IMR-90 (cell line): ENCODE data around the gene OR2H2. TPM values are rescaled to one million over a fixed set of nuclear protein-coding genes. Genes with fewer than 3 reads are reported as not detected.

ENCODE experiments used
- ATAC-seq: fragments of 200-7000 bp; cut with Tn5 transposase; 2 replicates; pipeline ENCODE4 v1.9.1; 2020; ENCODE audit warnings: low read depth, mild to moderate bottlenecking, moderate library complexity
- BruUV-seq: library from RNA; stranded (reverse); fragments of 400-500 nt; replicated peaks from 2 replicates; lab custom pipeline; 2021; lab: Mats Ljungman, UMichigan
- CTCF ChIA-PET: fragments of 300-600 bp; formaldehyde crosslinking; extraction: SDS; loops from one replicate; lab custom pipeline; 2021; ENCODE audit warnings: antibody characterized with exemption; lab: Yijun Ruan, JAX
- POLR2A ChIA-PET: fragments of 300-600 bp; sonication (Branson Sonifier 250); formaldehyde crosslinking; loops from one replicate; lab custom pipeline; 2022; ENCODE audit warnings: antibody characterized with exemption; ENCODE audit not compliant: unreplicated experiment; lab: Charles Lee
- DNase-seq: peaks from one replicate; pipeline ENCODE4 v3.0.0; 2013
- H2AFZ ChIP-seq: replicated peaks from 2 replicates; pipeline ENCODE3; 2013; ENCODE audit warnings: low read length, mild to moderate bottlenecking; ENCODE audit not compliant: poor library complexity
- H2AK5ac ChIP-seq: 2 replicates; pipeline ENCODE4 v1.6.1; 2013; ENCODE audit warnings: low read depth, low read length, inconsistent platforms
- H2AK9ac ChIP-seq: replicated peaks from 2 replicates; pipeline ENCODE3; 2013; ENCODE audit warnings: mild to moderate bottlenecking, low read depth, low read length, moderate library complexity; ENCODE audit not compliant: poor library complexity
- H2BK120ac ChIP-seq: 2 replicates; pipeline ENCODE4 v1.6.1; 2013; ENCODE audit warnings: low read depth, low read length, inconsistent platforms
- H2BK15ac ChIP-seq: 3 replicates; pipeline ENCODE4 v1.6.1; 2013; ENCODE audit warnings: low read depth, low read length, inconsistent platforms
- H2BK20ac ChIP-seq: 2 replicates; pipeline ENCODE4 v1.6.1; 2013; ENCODE audit warnings: low read depth, mild to moderate bottlenecking, inconsistent platforms, low read length, moderate library complexity
- H2BK5ac ChIP-seq: 2 replicates; pipeline ENCODE4 v1.6.1; 2013; ENCODE audit warnings: mild to moderate bottlenecking, low read depth, low read length, inconsistent platforms; ENCODE audit not compliant: poor library complexity, severe bottlenecking
- H3K14ac ChIP-seq: replicated peaks from 2 replicates; pipeline ENCODE4 v1.6.1; 2013; ENCODE audit warnings: low read depth, low read length, inconsistent platforms
- H3K18ac ChIP-seq: 2 replicates; pipeline ENCODE4 v1.6.1; 2013; ENCODE audit warnings: low read depth, low read length, control low read depth
- H3K23ac ChIP-seq: 2 replicates; pipeline ENCODE4 v1.6.1; 2013; ENCODE audit warnings: low read depth, low read length, inconsistent platforms
- H3K27ac ChIP-seq: 2 replicates; pipeline ENCODE4 v1.5.1; 2013; ENCODE audit warnings: mild to moderate bottlenecking, control low read depth, low read length; ENCODE audit not compliant: insufficient read depth
- H3K27me3 ChIP-seq: 2 replicates; pipeline ENCODE4 v1.6.1; 2013; ENCODE audit warnings: low read length; ENCODE audit not compliant: control insufficient read depth, insufficient read depth
- H3K36me3 ChIP-seq: 2 replicates; pipeline ENCODE4 v1.6.1; 2013; ENCODE audit warnings: low read length, mixed read lengths; ENCODE audit not compliant: control insufficient read depth, insufficient read depth
- H3K4ac ChIP-seq: 2 replicates; pipeline ENCODE4 v1.6.1; 2013; ENCODE audit warnings: low read depth, low read length, inconsistent platforms
- H3K4me1 ChIP-seq: 2 replicates; pipeline ENCODE4 v1.6.1; 2013; ENCODE audit warnings: low read length, mixed read lengths; ENCODE audit not compliant: control insufficient read depth, insufficient read depth
- H3K4me2 ChIP-seq: 2 replicates; pipeline ENCODE4 v1.6.1; 2013; ENCODE audit warnings: low read depth, mild to moderate bottlenecking, control low read depth, low read length, moderate library complexity
- H3K4me3 ChIP-seq: 2 replicates; pipeline ENCODE4 v1.5.1; 2013; ENCODE audit warnings: low read depth, mild to moderate bottlenecking, control low read depth, low read length, moderate library complexity; ENCODE audit not compliant: insufficient read depth
- H3K56ac ChIP-seq: 2 replicates; pipeline ENCODE4 v1.6.1; 2013; ENCODE audit warnings: low read length, inconsistent platforms; ENCODE audit not compliant: insufficient read depth; ENCODE audit errors: extremely low read depth
- H3K79me1 ChIP-seq, 2 experiments: 2 replicates each; pipeline ENCODE4 v1.6.1; 2013; ENCODE audit warnings: low read length in 2 of 2, inconsistent platforms in 1 of 2, low read depth in 1 of 2
- H3K9ac ChIP-seq: 2 replicates; pipeline ENCODE4 v1.6.1; 2013; ENCODE audit warnings: low read depth, low read length, control low read depth
- H3K9me1 ChIP-seq: 2 replicates; pipeline ENCODE4 v1.6.1; 2013; ENCODE audit warnings: low read length, inconsistent platforms; ENCODE audit not compliant: insufficient read depth
- H3K9me3 ChIP-seq: 2 replicates; pipeline ENCODE4 v1.6.1; 2013; ENCODE audit warnings: low read length; ENCODE audit not compliant: control insufficient read depth, insufficient read depth
- H4K20me1 ChIP-seq: 2 replicates; pipeline ENCODE4 v1.6.1; 2013; ENCODE audit warnings: low read length, inconsistent platforms; ENCODE audit not compliant: insufficient read depth
- H4K5ac ChIP-seq: 2 replicates; pipeline ENCODE4 v1.6.1; 2013; ENCODE audit warnings: mild to moderate bottlenecking, low read depth, low read length, control low read depth
- H4K8ac ChIP-seq, 2 experiments: 2 replicates each; pipeline ENCODE4 v1.6.1; 2013; ENCODE audit warnings: low read depth in 2 of 2, low read length in 2 of 2, control low read depth in 1 of 2, inconsistent platforms in 1 of 2
- H4K91ac ChIP-seq: 2 replicates; pipeline ENCODE4 v1.6.1; 2013; ENCODE audit warnings: low read depth, low read length, inconsistent platforms; ENCODE audit not compliant: insufficient read depth
- BHLHE40 ChIP-seq: fragments of 150-350 bp; IDR thresholded peaks from 2 replicates; pipeline ENCODE4 v1.6.1; 2016; ENCODE audit warnings: mild to moderate bottlenecking, low read depth, low read length
- CEBPB ChIP-seq: IDR thresholded peaks from 2 replicates; pipeline ENCODE4 v1.6.1; 2012; ENCODE audit warnings: low read depth, low read length, improper control_type of control experiment
- CHD1 ChIP-seq: IDR thresholded peaks from 2 replicates; pipeline ENCODE4 v1.6.1; 2012; ENCODE audit warnings: low read depth, low read length, improper control_type of control experiment
- FOS ChIP-seq: fragments of 150-350 bp; IDR thresholded peaks from 2 replicates; pipeline ENCODE4 v1.6.1; 2016; ENCODE audit warnings: low read depth, low read length
- MAFK ChIP-seq: IDR thresholded peaks from 2 replicates; pipeline ENCODE4 v1.6.1; 2012; ENCODE audit warnings: low read depth, low read length, improper control_type of control experiment
- MAZ ChIP-seq: IDR thresholded peaks from 2 replicates; pipeline ENCODE4 v1.6.1; 2012; ENCODE audit warnings: low read depth, mild to moderate bottlenecking, low read length, improper control_type of control experiment, moderate library complexity, borderline replicate concordance
- MXI1 ChIP-seq: IDR thresholded peaks from 2 replicates; pipeline ENCODE4 v1.6.1; 2012; ENCODE audit warnings: low read depth, mild to moderate bottlenecking, low read length, moderate library complexity, borderline replicate concordance
- NFE2L2 ChIP-seq: fragments of 150-350 bp; IDR thresholded peaks from 2 replicates; pipeline ENCODE4 v1.6.1; 2016; ENCODE audit warnings: low read depth, mild to moderate bottlenecking, low read length
- POLR2A ChIP-seq: IDR thresholded peaks from 2 replicates; pipeline ENCODE4 v1.6.1; 2012; ENCODE audit warnings: mild to moderate bottlenecking, low read depth, low read length
- RAD21 ChIP-seq: IDR thresholded peaks from 2 replicates; pipeline ENCODE4 v1.6.1; 2012; ENCODE audit warnings: low read length, improper control_type of control experiment
- RCOR1 ChIP-seq: IDR thresholded peaks from 2 replicates; pipeline ENCODE4 v1.6.1; 2012; ENCODE audit warnings: mild to moderate bottlenecking, low read length, improper control_type of control experiment; ENCODE audit not compliant: insufficient replicate concordance
- RFX5 ChIP-seq: IDR thresholded peaks from 2 replicates; pipeline ENCODE4 v1.8.0; 2012; ENCODE audit warnings: low read depth, mild to moderate bottlenecking, low read length, moderate library complexity
- SMC3 ChIP-seq: fragments of 150-350 bp; IDR thresholded peaks from 2 replicates; pipeline ENCODE4 v1.6.1; 2016; ENCODE audit warnings: low read depth, mild to moderate bottlenecking, antibody characterized with exemption, low read length, moderate library complexity
- dilution Hi-C: fragments of 300-500 bp; cut with HindIII; formaldehyde crosslinking; loops from one replicate; pipeline ENCODE4 v1.14.3; 2018; ENCODE audit warnings: low sequenced_read_pairs; ENCODE audit not compliant: unreplicated experiment
- in situ Hi-C: fragments of 300-500 bp; cut with MboI; formaldehyde crosslinking; loops from 3 replicates; pipeline ENCODE4 v1.14.3; 2019; ENCODE audit warnings: low sequenced_read_pairs, inconsistent platforms, mixed read lengths
- intact Hi-C: fragments of 100-400 bp; cut with micrococcal nuclease; formaldehyde crosslinking; loops from 2 replicates; pipeline ENCODE4 v1.10.0; 2022
- polyA plus RNA-seq, 3 experiments: library from polyadenylated mRNA; depleted of rRNA; stranded (reverse); fragments of >200 nt; gene quantifications; 2 replicates each; pipeline ENCODE4 v1.2.3, GENCODE V29; 2012; ENCODE audit warnings: low replicate concordance in 1 of 3
- total RNA-seq: library from RNA; depleted of rRNA; stranded (reverse); fragments of >200 nt; gene quantifications from 2 replicates; pipeline ENCODE4 v1.2.3, GENCODE V29; 2012
- TF ChIP-seq, protein P1 (sequence below): fragments of 150-350 bp; IDR thresholded peaks from 2 replicates; pipeline ENCODE4 v1.6.1; 2016; ENCODE audit warnings: low read depth, mild to moderate bottlenecking, low read length, moderate library complexity, borderline replicate concordance
- TF ChIP-seq, protein P2 (sequence below): fragments of 150-350 bp; IDR thresholded peaks from 2 replicates; pipeline ENCODE4 v1.6.1; 2017; ENCODE audit warnings: mild to moderate bottlenecking, antibody characterized with exemption, low read length, low read depth
- TF ChIP-seq, protein P3 (sequence below): conservative IDR thresholded peaks from 2 replicates; pipeline ENCODE4 v1.5.1; 2012; ENCODE audit warnings: mild to moderate bottlenecking, low read depth, low read length, improper control_type of control experiment

OR2H2 gene
- total and polyA plus RNA-seq, 2 of the 4 experiments (the other 2 are of a cell fraction): not detected

DNA sequence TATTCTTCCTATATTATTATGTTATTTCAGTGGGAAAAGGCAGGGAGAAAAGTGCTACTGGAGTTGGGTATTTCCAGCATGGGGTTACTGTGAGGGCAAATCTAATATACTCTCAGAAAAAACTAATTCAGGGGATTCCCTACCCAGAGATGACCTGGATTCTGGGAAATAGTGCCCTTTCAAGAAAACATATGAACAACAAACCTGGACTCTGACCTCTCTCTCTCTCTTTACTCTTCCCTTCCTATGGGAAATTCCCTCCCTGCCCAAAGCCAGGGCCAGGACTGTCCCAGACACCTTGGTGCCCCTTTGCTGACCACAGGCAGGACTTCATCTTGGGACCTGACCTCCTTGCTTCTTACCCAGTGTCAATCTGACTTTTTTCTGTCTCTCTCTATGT, 23.8 kb upstream of the OR2H2 start:
- CTCF ChIA-PET: no interaction called here
- H2AFZ ChIP-seq: no peak overlapping the region
- H2BK5ac ChIP-seq: no peak overlapping the region
- no peak overlapping the region for H3K14ac ChIP-seq
- no peaks in the 10 kb centered on the region for H3K36me3 ChIP-seq
- intact Hi-C loops: no loop called here
- H2AK5ac ChIP-seq: no peak overlapping the region
- no peak overlapping the region for H3K23ac ChIP-seq
- H4K5ac ChIP-seq: no peak overlapping the region
- no peaks in the 10 kb centered on the region for H3K79me1 ChIP-seq
- H3K9me1 ChIP-seq: no peaks in the 10 kb centered on the region
- no peak overlapping the region for H3K4me2 ChIP-seq
- H3K56ac ChIP-seq: no peak overlapping the region
- no peaks in the 10 kb centered on the region for H3K4me1 ChIP-seq
- no peak overlapping the region for H3K4me3 ChIP-seq
- H2AK9ac ChIP-seq: no peak overlapping the region
- no TSS peak for BruUV-seq
- in situ Hi-C loops: no loop called here
- no peak overlapping the region for H3K18ac ChIP-seq
- H4K20me1 ChIP-seq: no peaks in the 10 kb centered on the region
- H4K91ac ChIP-seq: no peak overlapping the region
- H3K4ac ChIP-seq: no peak overlapping the region
- H2BK15ac ChIP-seq: no peak overlapping the region
- H4K8ac ChIP-seq: no peak overlapping the region
- POLR2A ChIA-PET: no interaction called here
- no peak overlapping the region for H3K9ac ChIP-seq
- H2BK120ac ChIP-seq: no peak overlapping the region
- no peak for DNase-seq
- no peaks in the 10 kb centered on the region for H3K9me3 ChIP-seq
- no peak overlapping the region for H3K27ac ChIP-seq
- TF ChIP-seq MXI1 (no peak), MAFK (no peak), MAZ (no peak), BHLHE40 (no peak), NFE2L2 (no peak), CHD1 (no peak), RAD21 (no peak), POLR2A (no peak), SMC3 (no peak), RCOR1 (no peak), CEBPB (no peak), FOS (no peak), RFX5 (no peak)
- TF ChIP-seq, protein P1, sequence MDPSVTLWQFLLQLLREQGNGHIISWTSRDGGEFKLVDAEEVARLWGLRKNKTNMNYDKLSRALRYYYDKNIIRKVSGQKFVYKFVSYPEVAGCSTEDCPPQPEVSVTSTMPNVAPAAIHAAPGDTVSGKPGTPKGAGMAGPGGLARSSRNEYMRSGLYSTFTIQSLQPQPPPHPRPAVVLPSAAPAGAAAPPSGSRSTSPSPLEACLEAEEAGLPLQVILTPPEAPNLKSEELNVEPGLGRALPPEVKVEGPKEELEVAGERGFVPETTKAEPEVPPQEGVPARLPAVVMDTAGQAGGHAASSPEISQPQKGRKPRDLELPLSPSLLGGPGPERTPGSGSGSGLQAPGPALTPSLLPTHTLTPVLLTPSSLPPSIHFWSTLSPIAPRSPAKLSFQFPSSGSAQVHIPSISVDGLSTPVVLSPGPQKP: no peak
- TF ChIP-seq, protein P2, sequence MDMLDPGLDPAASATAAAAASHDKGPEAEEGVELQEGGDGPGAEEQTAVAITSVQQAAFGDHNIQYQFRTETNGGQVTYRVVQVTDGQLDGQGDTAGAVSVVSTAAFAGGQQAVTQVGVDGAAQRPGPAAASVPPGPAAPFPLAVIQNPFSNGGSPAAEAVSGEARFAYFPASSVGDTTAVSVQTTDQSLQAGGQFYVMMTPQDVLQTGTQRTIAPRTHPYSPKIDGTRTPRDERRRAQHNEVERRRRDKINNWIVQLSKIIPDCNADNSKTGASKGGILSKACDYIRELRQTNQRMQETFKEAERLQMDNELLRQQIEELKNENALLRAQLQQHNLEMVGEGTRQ: no peak
- TF ChIP-seq, protein P3, sequence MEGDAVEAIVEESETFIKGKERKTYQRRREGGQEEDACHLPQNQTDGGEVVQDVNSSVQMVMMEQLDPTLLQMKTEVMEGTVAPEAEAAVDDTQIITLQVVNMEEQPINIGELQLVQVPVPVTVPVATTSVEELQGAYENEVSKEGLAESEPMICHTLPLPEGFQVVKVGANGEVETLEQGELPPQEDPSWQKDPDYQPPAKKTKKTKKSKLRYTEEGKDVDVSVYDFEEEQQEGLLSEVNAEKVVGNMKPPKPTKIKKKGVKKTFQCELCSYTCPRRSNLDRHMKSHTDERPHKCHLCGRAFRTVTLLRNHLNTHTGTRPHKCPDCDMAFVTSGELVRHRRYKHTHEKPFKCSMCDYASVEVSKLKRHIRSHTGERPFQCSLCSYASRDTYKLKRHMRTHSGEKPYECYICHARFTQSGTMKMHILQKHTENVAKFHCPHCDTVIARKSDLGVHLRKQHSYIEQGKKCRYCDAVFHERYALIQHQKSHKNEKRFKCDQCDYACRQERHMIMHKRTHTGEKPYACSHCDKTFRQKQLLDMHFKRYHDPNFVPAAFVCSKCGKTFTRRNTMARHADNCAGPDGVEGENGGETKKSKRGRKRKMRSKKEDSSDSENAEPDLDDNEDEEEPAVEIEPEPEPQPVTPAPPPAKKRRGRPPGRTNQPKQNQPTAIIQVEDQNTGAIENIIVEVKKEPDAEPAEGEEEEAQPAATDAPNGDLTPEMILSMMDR: no peak
- dilution Hi-C loops: no loop called here
- H3K27me3 ChIP-seq: no peaks in the 10 kb centered on the region; the same call in 1 of the 2 replicates
- no peak overlapping the region for H2BK20ac ChIP-seq
- no peak for ATAC-seq
